Breast epithelium (tissue), 3 donors: ENCODE data around the gene SARNP.

Source experiments
- CTCF ChIP-seq, 3 donors: fragments of 450-650 bp; IDR thresholded peaks; one replicate each; pipeline ENCODE4 v1.5.1; 2016 to 2017; ENCODE audit warnings: antibody characterized with exemption in 3 of 3, mild to moderate bottlenecking in 3 of 3, moderate library complexity in 3 of 3
- POLR2A ChIP-seq: fragments of 450-650 bp; IDR thresholded peaks from one replicate; pipeline ENCODE4 v1.6.1; 2016; ENCODE audit warnings: antibody characterized with exemption, mild to moderate bottlenecking, moderate library complexity

GRCh38 chr12:55712700-55713415, 104.7 kb downstream of the SARNP start:
- TF ChIP-seq CTCF (IDR thresholded peaks at IDR 0.05): no peak
- TF ChIP-seq POLR2A: no peak
